MG63 (cell line): Measurements from ENCODE around the gene ARHGAP26. TPM values are rescaled to one million over a fixed set of nuclear protein-coding genes. Genes with fewer than 3 reads are reported as not detected.
A peak's percentile ranks its signal among the peaks of the same experiment; 100 is the strongest.

Source experiments
- DNase-seq: peaks from one replicate; pipeline ENCODE4 v3.0.0-alpha.2; 2020
- H3K27me3 ChIP-seq: fragments of 250-450 bp; sonication (Bioruptor Pico); 2 replicates; pipeline ENCODE4 v1.5.1; 2020; ENCODE audit warnings: mild to moderate bottlenecking, moderate library complexity
- H3K36me3 ChIP-seq: fragments of 250-450 bp; sonication (Bioruptor Pico); 2 replicates; pipeline ENCODE4 v1.5.1; 2020; ENCODE audit warnings: mild to moderate bottlenecking, moderate library complexity
- H3K4me3 ChIP-seq: fragments of 250-450 bp; sonication (Bioruptor Pico); 2 replicates; pipeline ENCODE4 v1.5.1; 2020; ENCODE audit warnings: mild to moderate bottlenecking, moderate library complexity
- H3K9me3 ChIP-seq: fragments of 250-450 bp; sonication (Bioruptor Pico); 2 replicates; pipeline ENCODE4 v1.5.1; 2020; ENCODE audit warnings: mild to moderate bottlenecking, moderate library complexity
- total RNA-seq: library from RNA; depleted of rRNA; stranded (reverse); fragments of >200 nt; shearing (Covaris generic); gene quantifications from 2 replicates; pipeline ENCODE4 v1.2.3, GENCODE V29; 2014; ENCODE audit warnings: low replicate concordance

ARHGAP26 gene
- total RNA-seq, 1 experiment from 2014 or later: 1.3 TPM

DNA sequence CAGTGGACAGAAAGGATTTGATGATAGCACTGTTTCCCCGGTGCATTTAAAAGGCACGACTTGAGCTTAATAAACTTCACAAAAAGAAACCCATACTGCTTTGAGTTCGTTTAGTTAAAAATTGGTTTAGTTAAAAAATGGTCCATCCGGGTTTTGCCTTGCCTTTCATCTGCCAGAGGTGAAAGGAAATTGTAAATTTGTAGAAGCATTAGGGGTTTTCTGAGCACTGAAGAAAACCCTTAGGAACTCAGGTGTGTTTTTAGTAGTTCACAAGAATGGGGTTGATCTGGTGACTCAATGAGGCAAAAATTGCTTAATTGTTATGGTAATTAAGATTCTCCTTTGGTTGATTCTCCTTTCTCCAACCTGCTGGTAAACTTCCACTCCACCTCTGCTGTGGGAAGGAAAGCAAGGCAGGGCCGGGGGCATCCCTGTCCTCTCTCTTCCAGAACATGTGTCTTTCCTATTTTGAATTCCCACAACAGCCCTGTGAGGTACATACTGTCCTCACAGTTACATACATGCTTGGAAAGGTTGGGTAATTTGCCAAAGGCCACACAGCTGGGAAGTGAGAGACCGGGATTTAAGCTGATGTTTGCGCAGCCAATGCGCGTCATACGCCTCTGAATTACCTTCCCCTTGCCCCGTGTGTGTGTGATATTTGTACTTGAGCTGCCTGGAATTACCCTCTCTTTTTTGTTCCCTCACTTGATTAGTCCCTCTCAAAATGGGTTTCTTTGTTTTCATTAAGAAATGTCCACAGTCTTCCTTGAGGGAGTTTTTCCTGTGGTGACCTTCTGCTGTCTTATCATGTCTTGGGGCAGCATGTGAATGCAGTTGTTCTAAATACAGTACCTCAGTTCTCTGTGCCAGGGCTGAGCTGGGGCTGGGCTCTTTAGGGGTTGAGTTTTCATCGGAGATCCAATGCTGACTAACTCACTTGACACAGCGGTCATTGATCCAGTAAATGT is 94.4 kb downstream of the ARHGAP26 start:
- DNase-seq: no peak
- no peaks in the 10 kb centered on the region for H3K9me3 ChIP-seq
- no peak overlapping the region for H3K4me3 ChIP-seq
- no peaks in the 10 kb centered on the region for H3K36me3 ChIP-seq
- no peaks in the 10 kb centered on the region; the same call in 1 of the 2 replicates for H3K27me3 ChIP-seq

DNA sequence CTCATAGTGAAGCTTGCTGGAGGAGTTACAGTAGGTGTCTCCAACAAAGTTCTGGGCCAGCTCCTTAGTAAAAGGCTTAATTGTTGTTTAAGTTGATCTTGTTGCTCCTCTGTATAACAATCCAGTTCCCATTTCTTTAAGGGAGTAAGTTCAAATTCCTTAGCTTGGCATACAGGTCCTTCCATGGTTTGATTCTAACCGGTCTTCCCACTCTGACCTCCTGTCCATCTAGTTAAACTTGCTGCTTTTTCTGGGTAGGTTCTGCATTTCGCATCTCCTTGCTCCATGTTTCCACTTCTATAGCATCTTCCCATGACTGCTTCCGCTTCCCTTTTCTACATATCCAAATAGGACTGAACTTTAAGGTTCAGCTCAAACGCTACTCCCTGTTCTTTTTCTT is 95.5 kb downstream of the ARHGAP26 start:
- H3K27me3 ChIP-seq: no peaks in the 10 kb centered on the region; the same call in 1 of the 2 replicates
- DNase-seq: no peak
- H3K4me3 ChIP-seq: no peak overlapping the region
- H3K9me3 ChIP-seq: no peaks in the 10 kb centered on the region
- H3K36me3 ChIP-seq: no peaks in the 10 kb centered on the region

DNA sequence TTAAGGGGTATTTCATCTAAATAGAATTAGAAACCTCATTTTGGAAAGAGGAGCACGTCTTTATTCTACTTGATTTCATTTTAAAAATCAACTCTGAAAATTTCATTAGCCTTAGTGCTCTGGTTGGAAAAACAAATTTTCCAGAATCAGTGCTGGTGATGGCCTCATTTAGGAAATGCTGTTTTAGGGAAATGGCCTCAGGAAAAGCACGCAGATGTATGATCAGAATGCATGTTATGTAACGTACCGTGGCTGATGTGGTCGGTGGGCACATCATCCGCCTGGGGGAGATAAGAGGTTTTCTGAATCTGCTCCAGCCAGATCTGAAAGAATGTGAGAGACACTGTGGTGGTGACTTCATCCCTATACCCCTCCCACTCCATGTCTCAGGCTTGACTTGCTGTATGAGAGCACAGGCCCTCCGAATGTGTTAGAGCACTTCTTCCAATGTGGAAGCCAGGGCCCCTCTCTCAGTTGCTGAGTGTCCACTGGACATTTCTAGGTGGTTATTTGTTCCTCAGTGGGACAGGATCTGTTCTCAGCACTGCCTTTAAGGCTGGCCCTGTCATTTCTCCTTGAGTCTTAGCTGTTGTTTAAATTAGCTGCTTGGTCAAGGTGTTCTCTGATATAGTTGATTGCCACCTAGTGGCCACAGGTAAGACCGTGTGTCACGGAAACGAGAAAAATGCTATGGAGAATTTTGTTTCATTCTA is 96.5 kb downstream of the ARHGAP26 start:
- H3K36me3 ChIP-seq: no peaks in the 10 kb centered on the region
- no peak for DNase-seq
- H3K4me3 ChIP-seq: no peak overlapping the region
- H3K9me3 ChIP-seq: no peaks in the 10 kb centered on the region
- no peaks in the 10 kb centered on the region; the same call in 1 of the 2 replicates for H3K27me3 ChIP-seq

DNA sequence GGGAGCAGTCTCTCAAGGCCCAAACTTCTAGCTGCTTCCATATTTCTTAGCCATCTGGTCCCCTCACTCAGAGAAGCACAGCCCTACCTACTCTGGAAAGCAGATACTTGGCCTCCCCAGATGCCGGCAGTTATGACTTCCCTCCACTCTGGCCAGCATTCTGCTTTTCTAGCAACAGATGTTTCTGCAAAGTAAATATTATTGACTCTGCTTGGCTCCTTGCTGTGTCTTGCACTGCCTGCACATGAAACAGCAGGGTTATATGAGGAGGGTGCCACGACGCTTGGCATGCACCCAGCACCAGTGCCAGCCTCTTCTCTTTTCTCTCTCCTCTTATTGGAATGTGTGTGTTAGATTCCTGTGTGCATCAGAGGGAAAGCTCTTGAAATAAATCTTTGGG is 99.7 kb downstream of the ARHGAP26 start:
- Histone ChIP-seq H3K9me3 (no peaks in the 10 kb centered on the region), H3K4me3 (no peak overlapping the region), H3K27me3 (no peaks in the 10 kb centered on the region; the same call in 1 of the 2 replicates), H3K36me3 (no peaks in the 10 kb centered on the region)
- peak; percentile 85 for DNase-seq

DNA sequence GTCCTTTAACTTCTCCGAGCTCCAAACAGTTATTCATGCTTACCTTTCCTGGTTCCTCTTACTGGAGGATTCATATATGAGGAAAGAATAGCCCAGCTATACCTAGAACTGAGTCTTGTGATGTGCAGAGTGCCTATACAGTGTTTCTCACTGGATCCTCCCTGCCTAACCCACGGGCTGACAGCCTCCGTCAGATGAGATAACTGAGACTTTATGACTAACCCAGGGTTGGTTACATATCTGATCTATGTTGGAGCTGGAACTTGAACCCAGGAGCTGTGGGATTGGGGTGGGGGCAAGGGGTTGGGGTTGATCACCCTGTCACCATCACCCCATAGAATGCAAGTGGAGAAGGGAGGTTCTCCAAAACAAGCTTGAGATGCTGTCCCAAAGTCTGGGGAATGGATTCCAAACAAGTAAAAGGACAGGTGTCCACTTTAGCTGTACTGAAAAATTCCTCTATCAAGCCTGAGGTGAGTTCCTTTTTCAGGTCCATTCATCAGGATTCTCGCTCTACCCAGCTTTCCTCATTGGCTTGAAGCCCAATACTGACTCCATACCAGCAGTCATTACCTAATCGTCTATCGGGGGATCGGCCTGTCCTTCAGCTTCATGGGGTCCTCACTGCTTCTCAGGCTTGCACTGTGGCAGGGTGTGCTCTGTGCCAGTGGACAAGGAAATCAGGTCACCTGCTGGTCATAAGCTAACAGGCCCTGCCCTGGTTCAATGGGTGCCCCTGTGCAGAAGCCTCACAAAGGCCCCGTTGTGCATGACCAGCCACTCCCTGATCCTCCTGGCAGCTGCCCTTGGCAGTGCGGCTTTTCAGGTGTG is 100.6 kb downstream of the ARHGAP26 start:
- no peaks in the 10 kb centered on the region for H3K36me3 ChIP-seq
- no peaks in the 10 kb centered on the region; the same call in 1 of the 2 replicates for H3K27me3 ChIP-seq
- no peaks in the 10 kb centered on the region for H3K9me3 ChIP-seq
- DNase-seq: no peak
- no peak overlapping the region for H3K4me3 ChIP-seq

DNA sequence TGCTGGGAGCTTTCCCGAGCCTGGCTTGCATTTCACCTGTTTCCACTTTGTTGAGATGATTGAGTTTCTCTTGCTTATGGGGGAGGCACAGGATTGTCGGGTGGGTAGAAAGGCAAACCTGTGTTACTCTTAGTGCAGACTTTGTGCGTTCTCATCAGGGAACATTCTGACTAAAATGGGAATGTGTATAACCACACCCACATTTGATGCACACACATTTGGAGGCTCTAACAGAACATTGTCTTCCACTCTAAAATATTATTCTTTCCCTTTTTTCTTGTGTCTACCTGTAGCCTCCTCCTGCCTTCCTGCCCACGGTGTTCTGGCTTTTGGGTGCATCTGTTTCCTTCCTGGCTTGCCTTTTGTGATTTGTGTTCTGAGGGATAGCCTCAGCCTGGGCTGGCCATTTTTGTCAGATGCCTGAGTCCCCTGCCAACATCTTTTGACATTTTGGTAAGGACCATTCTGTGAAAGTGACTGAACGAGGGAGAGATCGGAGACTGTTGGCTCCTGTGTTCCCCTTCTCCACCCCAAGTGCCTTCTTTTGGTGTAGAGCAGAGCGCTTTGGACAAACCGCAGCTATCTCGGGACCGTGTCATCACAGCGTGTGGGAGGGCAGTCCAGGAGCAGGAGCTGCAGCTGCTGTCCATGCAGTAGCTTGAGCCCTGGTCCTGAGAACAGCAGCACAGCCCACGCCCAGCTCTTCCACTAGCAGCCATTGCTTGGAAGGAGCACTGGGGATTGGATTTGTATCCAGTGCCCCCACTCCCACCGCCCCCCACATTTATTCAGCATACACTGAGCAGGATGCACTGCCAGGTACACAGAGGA is 101.4 kb downstream of the ARHGAP26 start:
- no peaks in the 10 kb centered on the region for H3K36me3 ChIP-seq
- no peak for DNase-seq
- no peaks in the 10 kb centered on the region for H3K9me3 ChIP-seq

DNA sequence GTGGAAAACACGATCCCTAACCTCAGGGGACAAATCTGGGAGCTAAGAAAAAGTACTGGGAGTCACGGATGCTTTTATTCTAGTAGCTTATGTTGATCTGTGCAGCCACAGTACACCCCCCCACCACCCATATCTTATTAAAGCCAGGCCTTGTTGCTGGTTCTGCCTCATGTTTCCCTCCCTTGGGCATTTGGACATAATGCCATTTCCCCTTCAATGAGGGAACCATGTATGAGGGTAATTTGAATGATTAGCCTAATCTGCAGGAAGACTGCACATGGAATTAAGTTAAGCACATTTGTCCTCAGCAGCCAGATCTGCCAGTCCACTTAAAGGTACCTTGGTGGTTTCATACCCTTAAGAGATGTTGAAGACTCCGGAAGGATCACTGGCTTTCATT is 102.0 kb downstream of the ARHGAP26 start:
- Histone ChIP-seq H3K9me3 (no peaks in the 10 kb centered on the region), H3K27me3 (no peaks in the 10 kb centered on the region; the same call in 1 of the 2 replicates), H3K4me3 (no peak overlapping the region), H3K36me3 (no peaks in the 10 kb centered on the region)
- DNase-seq: no peak

More for the DNA sequence above, 101.4 kb downstream of the ARHGAP26 start:
- Histone ChIP-seq H3K27me3 (no peaks in the 10 kb centered on the region; the same call in 1 of the 2 replicates), H3K4me3 (no peak overlapping the region)

DNA sequence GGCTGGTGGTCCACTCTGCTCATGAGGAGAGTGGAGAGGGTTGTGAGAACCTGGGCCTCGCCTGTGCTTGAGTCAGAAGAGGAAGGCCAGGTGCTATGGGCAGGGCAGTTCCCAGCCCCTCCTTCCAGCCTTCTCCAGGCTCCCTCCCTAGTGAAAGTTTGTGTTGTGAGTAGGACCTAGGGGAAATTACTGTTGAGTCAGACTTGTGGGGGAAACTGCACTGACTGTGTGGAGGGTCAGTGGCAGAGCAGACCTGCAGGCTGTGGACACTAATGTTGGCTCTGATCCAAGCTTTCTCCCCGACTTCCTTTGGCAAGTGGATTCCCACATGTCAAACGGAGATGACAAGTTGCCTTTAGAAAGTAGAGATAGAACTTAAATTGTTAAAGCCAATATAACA is 102.6 kb downstream of the ARHGAP26 start:
- Histone ChIP-seq H3K9me3 (no peaks in the 10 kb centered on the region), H3K36me3 (no peaks in the 10 kb centered on the region), H3K4me3 (no peak overlapping the region), H3K27me3 (no peaks in the 10 kb centered on the region; the same call in 1 of the 2 replicates)
- no peak for DNase-seq

DNA sequence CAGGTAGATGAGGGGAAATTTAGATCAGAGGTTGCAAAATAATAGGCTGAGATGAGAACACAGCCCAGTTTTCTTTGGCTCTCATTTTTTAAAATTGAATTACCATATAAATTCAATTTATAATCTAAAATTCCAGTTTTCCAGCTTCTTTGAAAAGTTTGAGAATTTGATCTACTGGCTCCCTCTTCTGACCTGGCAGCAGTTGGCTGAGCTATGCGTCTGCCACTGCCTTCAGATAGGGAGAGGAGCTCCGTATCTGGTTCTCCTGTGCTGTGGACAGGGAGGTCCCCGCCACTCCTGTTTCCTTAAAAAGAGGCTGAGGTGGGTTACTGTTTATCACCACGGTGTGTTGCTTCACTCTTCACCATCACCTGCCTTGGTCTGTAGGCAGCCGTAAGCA is 103.7 kb downstream of the ARHGAP26 start:
- DNase-seq: no peak
- Histone ChIP-seq H3K4me3 (no peak overlapping the region), H3K9me3 (no peaks in the 10 kb centered on the region), H3K36me3 (no peaks in the 10 kb centered on the region), H3K27me3 (no peaks in the 10 kb centered on the region; the same call in 1 of the 2 replicates)

DNA sequence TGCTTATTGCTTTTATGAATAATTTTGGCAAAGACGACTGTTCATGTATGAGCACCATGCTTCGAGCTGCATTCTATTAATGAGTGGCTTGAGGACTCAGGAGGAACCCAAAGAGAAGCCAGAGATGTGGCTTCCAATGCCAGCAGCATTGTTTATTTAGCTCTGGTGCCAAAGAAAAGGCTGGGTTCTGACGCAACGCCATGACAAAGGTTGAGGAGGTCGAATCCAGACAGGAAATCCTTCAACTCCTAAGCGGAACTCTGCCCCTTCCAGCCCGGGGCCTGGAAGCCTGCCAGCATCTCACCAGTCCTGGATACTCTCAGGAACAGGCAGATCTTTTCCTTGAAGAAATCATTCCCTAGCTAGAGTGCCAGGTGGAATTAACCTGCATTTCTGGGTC is 104.4 kb downstream of the ARHGAP26 start:
- no peaks in the 10 kb centered on the region for H3K36me3 ChIP-seq
- no peaks in the 10 kb centered on the region; the same call in 1 of the 2 replicates for H3K27me3 ChIP-seq
- no peak overlapping the region for H3K4me3 ChIP-seq
- DNase-seq: peak; percentile 96
- H3K9me3 ChIP-seq: no peaks in the 10 kb centered on the region

DNA sequence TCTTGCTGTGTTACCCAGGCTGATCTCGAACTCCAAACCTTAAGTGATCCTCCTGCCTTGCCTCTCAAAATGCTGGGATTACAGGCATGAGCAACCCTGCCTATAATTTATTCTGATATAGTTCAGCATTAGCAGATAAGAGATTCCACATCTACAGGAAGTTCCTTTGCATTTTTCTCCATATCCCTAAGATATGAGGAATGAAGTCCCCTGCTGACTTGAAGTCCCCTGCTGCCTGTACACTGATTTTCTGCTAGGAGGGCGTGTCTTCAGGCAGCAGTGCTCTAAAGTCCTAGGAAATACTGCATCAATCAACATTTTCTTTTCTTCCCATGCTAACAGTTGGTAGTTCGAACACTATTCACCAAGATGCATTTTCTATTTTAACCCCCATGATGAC is 105.8 kb downstream of the ARHGAP26 start:
- Histone ChIP-seq H3K36me3 (no peaks in the 10 kb centered on the region), H3K4me3 (no peak overlapping the region), H3K9me3 (no peaks in the 10 kb centered on the region), H3K27me3 (no peaks in the 10 kb centered on the region)
- DNase-seq: no peak

DNA sequence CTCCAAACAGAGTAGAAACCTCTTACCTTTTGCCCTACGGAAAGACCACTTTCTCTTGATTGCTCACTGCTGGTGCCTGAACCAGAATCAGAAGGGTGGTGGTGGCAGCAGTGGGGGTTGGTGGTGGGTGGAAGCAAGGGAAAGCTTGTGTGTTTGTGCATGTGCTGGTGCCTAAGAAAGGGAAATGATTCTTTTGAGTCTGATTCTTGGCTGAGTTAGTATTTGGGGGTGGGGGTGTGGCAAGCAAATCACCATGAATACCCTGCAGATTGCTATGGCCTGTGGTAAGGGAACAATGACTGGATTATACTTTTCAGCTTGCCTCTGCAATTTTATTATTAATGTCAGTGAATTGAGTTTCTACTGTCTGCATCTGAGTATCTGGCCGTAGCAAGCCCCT is 106.6 kb downstream of the ARHGAP26 start:
- no peak overlapping the region for H3K4me3 ChIP-seq
- no peaks in the 10 kb centered on the region for H3K27me3 ChIP-seq
- H3K9me3 ChIP-seq: no peaks in the 10 kb centered on the region
- DNase-seq: no peak
- H3K36me3 ChIP-seq: no peaks in the 10 kb centered on the region

DNA sequence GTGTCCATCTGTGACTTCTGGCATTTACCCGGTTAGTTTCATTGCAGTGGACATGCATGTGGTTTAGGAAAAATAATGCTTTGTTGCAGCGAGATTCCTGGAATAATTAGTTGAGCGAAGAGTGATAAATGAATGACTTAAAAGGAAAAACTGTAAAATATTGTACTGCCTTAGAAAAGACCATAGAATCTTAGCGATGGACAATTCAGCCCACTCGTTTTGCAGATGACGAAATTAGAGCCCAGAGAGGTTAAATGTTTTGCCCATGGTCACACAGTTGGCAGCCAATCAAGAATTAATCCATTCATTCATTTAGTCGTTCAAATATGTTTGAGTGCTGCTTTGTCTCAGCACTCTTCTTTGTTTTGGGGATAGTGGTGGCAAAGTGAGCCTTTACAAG is 107.9 kb downstream of the ARHGAP26 start:
- Histone ChIP-seq H3K4me3 (no peak overlapping the region), H3K36me3 (no peaks in the 10 kb centered on the region), H3K27me3 (no peaks in the 10 kb centered on the region), H3K9me3 (no peaks in the 10 kb centered on the region)
- DNase-seq: no peak

DNA sequence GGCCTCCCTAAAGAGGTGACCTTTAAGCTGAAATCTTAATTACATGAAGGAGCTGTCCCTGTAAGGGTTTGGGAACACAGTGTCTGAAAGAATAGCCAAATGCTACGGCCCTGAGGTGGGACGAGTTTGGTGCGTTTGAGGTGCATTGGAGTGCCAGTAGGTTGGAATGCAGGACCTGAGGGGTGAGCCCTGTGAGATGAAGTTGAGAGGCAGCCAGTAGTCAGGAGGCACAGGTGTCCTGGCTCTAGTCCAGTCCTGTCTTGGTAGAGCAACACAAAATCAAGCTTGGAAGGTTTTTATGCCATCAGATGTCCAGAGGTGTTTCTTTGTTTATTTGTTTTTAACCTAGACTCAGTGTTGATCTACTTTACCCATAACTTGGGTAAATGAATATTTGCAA is 108.5 kb downstream of the ARHGAP26 start:
- DNase-seq: no peak
- Histone ChIP-seq H3K27me3 (no peaks in the 10 kb centered on the region), H3K4me3 (no peak overlapping the region), H3K36me3 (no peaks in the 10 kb centered on the region), H3K9me3 (no peaks in the 10 kb centered on the region)

DNA sequence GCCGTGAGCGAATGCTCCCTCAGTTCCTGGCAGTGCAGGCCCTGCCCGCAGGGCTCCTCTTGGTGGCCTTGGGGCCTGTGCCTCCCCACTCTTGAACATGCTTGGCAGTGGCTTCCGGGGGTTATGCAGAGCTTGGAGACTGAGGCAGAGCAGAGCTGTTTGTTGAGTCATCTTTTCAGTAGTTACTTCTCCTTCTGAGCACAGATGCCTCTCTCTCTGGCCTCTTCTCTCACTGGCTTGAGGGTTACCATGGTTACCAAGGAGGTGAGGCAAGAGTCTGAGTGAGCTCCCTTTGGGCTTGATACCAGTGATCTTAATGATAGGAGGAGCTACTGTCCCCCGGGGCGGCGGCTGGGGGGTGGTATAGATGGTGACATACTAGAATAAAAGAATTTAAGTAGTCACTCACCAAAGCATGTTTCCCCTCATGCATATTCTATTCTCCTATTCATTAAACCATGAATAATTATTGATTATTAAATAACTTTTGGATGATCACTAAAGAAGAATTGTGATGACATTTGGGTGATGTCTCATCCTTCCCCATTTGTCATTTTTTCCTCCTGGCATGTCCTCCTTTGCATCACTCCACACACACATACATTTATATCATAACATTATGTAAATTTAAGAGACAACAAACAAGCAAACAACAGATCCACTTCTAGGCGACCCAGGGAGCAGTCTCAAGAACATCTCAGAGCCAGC is 111.1 kb downstream of the ARHGAP26 start:
- no peak for DNase-seq
- no peaks in the 10 kb centered on the region for H3K9me3 ChIP-seq

More for the DNA sequence above, 111.1 kb downstream of the ARHGAP26 start:
- Histone ChIP-seq H3K27me3 (no peaks in the 10 kb centered on the region), H3K36me3 (no peaks in the 10 kb centered on the region), H3K4me3 (no peak overlapping the region)
